ENCODE results near the gene CACNA1H. TPM values are rescaled to one million over a fixed set of nuclear protein-coding genes. Genes with fewer than 3 reads are reported as not detected.

Gene CACNA1H
- total RNA-seq, 1 experiment from 2014 or later, result not detected

DNA sequence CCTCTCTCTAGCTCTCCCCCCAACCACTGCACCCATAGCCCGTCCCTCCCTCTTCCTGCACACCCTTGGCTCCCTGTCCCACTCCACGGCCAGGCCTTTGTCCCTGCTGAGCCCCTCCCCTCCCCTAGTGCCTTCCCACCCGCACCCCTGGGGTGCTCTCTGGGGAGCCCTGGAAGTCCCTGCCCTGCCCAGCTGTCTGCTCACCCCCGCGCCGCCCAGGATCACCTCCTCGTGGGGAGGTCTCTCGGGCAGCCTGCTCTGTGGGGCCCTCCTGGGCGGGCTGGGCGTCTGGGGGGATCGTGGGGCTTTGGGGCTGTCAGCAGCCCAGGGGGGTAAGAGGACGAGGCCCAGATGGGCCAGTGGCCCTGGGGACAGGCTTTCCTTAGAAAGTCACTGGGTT lies 18.1 kb downstream of the CACNA1H start:
- DNase-seq (ENCODE audit: low read depth), result no peak

DNA sequence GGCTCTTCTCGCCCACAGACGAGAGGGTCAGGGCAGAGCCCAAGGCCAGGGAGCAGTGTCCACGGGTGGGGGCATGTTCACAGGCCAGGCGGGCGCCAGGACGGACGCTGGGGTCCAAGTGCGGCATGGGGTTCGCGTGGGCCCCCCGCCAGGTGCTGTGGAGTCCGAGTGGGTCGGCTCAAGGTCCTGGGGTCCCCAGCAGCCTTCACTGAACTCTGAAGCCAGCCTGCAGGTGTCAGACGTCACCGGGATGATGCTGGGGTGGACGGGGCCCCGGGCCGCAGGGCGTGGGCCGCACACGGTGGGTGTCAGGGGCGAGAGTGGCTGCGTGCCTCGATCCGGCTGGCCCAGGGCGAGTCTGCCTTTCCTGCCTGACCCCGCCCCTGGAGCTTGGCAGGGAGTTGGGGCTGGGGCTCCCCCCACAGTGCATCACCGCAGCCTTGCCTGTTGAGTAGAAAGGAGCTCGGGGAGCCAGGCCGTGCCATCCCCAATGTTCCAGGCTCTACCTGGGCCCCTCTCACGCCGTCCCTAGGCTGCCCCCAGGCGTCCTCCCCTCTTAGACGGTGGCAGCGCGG lies 19.0 kb downstream of the CACNA1H start:
- DNase-seq (ENCODE audit: low read depth), result no peak

DNA sequence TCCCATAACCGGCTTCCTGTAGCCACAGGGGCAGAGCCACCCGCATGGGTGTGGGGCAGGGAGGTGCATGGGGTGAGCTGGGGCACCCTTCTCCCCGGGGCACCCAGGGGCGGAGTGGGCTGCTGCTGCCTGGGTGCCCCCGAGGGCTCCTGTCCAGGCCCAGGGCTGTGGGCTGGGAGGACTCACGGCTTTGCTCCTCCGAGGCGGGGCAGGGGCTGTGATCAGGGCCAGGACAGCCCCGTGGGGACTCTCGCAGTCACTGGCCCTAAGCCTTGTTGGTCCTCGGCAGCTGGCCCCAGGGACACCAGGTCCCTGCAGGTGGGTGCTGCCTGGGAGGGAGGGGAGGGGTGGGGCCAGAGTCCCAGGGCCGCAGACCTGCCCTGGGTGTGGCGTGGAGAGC lies 19.7 kb downstream of the CACNA1H start:
- DNase-seq (ENCODE audit: low read depth), result no peak

DNA sequence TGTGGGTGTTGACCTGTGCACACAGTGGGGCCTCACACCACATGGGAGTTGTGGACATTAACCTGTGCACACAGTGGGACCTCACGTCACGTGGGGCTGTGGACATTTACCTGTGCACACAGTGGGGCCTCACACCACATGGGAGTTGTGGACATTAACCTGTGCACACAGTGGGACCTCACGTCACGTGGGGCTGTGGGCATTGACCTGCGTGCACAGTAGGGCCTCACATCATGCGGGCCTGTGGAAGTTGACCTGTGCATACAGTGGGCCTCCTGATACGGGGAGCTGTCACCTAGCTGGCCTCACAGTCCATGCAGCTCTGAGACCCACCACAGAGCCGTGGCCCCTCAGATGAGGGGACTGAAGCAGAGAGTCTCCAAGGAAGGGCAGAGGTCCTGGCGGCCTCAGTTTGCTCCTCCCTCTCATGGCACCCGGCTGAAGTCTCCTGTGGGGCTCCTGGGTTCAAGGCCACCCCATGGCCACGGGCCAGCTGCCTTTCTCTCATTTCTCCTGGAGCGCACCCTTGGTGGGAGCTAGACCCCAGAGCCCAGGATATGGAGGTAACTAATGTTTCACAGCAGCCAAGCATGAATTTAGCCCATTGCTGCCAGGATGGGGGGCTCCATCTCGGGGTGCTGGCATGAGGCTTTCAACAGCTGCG lies 21.0 kb downstream of the CACNA1H start:
- no peak for DNase-seq (ENCODE audit: low read depth)

DNA sequence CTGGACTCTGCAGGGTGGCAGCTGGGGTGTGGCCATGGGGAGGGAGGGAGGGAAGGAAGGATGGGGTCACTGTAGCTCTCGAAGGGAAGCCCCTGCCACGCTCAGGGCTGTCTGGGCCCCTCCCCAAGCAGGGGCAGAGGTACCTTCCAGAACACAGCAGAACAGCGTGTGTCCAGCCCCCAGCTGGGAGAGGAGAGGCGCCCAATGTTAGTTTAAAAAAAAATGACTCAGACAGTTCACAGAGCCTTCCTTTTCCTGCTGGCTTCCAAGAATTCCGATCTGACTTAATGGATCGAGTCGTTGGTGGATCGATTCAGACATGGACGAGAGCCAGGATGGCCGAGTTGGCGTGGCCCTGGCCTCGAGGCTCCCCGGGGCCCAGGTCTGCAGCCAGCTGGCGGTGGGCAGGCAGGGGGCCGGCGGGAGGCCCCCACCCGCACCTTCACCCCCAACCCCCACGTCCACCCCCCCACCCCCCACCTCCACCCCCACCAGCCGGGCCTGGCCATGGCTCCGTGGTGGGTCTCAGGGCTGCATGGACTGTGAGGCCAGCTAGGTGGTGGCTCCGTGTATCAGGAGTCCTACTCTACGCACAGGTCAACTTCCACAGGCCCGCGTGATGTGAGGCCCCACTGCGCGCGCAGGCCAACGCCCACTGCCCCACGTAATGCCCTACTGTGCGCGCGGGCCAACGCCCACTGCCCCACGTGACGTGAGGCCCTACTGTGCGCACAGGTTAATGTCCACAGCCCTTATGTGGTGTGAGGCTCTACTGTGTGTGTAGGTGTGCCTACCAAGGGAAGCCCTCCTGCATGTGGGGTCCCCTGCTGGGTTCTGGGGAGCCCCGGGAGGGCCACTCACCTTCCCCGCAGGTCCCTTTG lies 21.8 kb downstream of the CACNA1H start:
- no peak for DNase-seq (ENCODE audit: low read depth)

DNA sequence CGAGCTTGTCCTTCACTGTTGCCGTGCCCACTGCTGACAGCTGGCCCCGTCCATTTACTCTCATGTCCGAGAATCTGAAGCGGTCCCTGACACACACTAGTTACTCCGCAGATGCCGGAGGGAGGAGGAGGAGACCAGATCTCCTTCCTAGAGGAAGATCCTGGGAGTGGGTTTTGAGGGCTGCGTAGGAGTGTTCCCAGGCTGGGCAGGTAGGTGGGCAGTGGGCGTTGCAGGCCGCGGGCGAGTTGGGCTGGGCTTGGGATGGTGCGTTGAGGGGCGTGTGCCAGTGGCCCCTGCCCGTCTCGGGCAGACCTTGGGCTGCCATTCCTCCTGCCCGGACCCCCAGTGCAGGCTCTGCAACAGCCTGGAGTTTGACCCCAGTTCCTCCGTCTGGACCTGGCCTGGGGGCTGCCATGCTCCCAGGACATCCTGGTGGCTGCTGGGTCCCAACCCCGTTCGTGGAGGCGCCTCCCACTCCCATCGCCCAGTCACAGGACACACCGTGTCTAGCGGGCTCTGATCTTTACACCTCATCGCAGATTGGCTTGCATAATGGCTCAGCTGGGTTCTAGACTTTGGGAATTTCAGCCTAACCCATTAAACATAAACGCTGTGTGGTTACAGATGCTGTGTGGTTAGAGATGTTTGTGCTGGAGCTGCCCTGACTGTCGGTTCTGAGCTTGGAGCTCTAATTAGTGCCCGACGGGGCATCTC lies 22.8 kb downstream of the CACNA1H start:
- no peak for DNase-seq (ENCODE audit: low read depth)

DNA sequence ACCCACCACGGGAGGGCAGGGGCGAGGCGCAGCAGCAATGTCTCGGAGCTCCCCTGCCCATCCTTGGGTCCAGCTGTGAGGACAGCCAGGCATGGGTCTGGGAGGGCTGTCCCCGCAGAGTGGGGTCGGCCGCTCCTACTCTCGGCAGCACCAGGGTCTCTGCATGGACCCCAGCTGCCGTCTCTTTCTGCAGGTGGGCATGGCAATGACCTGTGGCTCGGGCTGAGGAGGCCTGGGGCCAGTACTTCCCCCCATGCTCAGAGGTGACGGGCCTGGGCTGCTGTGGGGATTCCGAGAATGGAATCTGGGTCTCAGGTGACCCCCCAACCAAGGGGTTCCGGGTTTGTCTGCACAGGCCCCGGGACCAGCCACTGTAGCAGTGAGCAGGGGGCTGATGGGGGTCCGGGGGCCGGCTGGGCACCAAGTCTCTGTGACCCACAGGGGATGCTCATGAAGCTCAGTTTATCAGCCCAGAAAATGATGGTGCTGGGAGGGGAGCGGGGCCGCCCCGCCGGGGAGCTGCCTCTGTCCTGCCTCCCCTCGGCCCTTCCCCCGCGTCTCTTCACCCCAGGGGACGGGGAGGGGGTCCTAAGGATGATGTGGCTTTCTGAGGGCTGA lies 23.5 kb downstream of the CACNA1H start:
- DNase-seq (ENCODE audit: low read depth), result no peak

DNA sequence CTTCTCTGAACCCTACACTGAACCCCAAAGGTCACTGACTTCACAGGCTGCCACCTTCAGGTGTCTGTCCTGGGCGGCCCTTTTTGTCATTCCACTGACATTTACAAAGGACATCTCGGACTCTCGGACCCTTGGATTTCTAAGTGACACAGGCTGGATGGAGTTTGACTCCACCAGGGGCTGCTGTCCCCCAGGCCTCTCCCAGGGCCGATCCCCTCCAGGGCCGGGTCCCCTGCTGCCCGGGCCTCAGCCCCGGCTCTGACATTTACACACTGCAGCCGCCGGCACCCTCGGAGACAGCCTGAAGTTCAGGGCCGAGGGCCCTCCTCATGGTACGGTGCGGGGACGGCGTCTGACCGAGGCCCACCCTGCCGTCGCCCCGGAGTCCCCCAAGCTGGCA lies 24.1 kb downstream of the CACNA1H start:
- DNase-seq (ENCODE audit: low read depth), result no peak

DNA sequence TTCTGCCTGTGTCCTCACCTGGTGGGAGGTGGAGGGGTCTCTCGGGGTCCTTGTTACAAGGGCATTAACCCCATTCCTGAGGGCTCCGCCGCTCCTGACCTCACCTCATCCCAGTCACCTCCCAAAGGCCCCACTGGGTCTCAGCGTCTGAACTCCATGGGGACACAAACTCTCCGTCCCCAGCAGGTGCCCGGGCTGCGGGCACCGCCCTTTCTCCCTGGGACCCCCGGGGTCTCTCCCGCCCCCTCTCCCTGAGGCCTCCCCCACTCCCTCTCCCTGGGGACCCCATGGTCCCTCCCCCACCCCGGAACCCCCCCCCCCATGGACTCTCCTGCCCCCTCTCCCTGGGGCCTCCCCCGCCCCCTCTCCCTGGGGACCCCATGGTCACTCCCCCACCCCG lies 24.8 kb downstream of the CACNA1H start:
- no peak for DNase-seq (ENCODE audit: low read depth)

DNA sequence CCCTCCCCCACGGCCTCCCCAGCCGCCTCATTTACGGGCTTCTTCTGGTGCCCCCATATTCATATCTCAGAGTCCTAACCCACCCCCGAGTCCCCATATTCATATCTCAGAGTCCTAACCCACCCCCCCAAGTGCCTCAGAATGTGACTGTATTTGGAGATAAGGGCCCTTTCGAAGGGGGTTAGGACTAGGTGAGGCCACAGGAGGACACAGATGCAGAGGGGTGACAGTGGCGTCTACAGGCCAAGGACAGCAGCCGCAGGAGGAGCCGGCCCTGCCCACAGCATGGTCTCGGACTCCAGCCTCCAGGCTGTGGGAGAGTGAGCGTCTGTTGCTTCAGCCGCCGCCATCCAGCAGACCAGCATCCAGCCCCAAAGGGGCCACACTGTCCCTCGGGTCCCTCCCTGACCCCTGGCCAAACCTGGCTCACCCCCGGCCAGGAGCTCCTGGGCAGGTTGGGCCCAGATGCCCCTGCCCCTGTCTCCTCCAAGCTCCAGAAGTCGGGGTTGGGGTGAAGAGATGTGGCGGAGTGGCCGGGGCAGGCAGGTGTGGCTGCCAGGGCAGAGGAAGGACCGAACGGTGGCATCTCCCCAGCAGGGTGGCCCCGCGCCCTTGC lies 25.5 kb downstream of the CACNA1H start:
- no peak for DNase-seq (ENCODE audit: low read depth)

DNA sequence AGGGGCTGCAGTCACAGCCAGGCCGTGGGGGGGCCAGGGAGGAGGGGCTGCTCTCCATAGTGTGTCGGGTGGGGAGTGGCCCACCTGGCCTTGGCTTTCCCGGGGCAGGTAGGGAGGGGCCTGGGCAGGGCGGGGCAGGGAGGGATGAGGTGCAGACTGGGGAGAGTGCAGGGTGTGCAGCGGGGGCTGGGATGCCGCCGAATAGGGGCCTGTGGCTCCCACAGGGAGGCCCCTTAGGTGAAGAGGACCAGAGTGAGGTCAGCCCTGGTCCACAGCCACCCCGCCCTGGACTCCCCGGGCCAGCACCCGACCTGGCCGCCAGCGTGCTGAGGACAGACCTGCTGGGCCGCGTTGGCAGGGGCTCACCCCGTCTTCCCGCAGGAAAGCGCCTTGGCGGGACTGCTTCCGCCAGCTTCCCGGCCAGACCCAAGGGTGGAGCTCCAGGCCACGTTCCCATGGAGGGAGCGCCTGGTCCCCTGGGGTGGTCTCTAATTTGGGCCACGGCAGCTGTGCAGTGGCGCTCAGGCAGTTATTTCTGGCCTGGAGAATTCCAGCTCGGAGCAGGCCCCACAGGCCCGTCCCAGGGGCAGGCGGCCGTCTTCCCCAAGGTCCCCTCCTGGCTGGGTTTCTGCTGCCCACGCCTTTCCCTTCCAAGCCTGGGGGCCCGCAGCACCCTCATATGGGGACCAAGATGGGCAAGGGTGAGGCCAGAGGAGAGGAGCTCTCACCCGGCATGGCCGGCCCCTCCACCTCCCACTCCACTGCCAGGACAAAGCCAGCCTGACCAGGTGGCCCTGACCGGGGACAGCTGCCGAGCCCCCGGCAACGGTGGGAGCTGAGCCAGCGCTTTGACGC lies 27.9 kb downstream of the CACNA1H start:
- DNase-seq (ENCODE audit: low read depth), result no peak

DNA sequence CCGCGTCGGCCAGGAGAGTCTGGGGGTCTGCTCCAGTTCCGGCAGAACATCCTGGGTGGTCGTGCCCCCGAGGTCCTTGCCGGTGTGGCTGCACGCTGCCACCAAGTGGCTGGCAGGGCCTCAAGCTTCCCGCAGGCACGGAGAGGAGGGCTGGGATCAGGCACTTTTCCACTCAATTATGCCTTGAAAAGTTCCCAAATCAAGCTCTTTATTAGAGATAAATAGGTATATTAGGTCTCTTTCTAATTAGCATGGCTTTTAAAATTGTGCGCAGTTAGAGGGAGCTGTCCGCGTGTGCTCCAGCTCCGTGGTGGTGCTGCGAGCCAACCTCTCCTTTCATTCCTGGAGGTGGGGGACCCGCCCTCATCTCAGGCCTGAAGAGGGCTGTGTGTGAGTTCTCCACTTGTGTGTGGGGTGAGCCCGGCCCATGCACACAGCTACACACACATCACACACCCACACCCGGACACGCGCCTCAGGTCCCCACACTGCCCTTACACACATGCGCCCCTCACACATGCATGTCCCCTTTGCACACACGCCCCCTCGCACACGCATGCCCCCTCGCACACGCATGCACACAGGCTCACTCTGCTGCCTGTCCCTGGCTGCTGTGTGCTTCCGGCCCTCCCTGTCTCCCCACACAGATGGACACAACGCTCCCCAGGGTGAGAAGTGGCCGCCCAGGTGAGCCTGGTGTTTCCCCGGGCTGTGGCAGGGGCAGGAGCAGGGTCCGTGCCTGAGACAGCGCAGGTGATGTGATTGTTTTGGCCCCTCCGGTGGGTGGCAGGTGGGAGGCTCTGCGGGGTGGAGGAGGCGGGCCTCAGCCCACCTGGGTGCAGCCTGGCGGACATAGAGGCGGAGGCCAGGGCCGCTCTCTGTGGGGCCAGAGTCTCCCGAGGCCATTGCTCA lies 28.8 kb downstream of the CACNA1H start:
- DNase-seq (ENCODE audit: low read depth), result no peak

DNA sequence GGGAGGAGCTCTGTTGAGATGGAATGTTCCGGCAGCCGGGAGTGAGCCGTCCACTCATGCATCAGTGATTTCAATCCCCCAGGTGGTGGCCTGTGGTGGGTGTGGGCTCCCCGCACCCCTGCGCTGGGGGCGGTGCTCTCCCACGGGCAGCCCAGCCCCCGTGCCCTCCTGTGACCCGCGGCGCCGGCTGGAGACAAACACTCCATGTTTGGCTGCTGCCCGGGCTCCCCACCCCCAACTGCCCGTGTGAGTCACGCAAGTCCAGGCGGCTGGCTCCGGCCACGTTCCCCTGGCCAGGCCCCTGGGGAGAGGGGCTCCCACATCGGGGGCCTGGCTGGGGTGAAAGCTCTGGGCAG lies 29.4 kb downstream of the CACNA1H start:
- no peak for DNase-seq (ENCODE audit: low read depth)

DNA sequence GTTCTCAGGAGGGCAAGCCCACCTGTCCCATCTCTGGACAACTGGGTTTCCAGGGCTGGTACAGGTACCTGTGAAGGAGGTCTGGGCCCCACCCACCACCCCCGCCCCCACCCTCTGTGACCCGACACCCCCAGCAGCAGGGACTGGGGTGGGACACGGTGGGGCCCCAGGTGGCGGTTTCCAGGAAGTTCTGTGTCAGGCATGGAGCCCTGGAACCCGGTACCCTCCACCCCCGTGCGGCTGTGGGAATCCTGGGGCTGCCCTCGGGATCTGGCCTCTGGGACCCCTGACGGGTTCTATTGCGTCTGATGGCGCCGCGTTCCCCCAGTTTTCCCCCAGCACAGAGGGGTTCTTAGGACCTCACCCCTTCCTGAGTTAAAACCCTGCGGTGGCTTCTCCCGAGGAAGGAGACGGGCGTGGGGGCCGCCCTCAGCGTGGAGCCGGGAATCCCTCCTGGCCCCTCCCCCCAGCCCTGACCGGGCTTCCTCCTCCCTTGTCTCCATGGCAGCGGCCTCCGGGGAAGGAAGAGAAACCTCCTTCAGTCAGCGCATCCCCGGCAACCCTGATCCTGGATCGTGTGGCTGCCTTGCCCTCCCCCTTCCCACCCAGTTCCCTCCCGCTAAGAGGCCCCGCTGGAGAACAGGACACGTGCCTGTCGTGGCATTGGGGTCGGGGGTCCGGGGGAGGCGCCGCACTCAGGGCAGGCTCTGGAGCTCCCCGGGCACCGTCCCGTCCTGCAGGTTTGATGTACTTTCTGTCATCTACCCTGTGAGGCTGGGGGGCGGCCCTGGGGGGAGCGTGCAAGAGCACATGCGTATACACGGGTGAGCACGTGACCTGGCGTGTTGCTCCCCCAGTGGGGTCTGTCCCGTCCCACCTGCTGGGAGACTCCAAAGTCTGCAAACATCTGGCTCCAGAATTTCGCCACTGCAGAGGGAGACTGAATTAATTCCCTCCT lies 30.3 kb downstream of the CACNA1H start:
- DNase-seq (ENCODE audit: low read depth), result no peak

DNA sequence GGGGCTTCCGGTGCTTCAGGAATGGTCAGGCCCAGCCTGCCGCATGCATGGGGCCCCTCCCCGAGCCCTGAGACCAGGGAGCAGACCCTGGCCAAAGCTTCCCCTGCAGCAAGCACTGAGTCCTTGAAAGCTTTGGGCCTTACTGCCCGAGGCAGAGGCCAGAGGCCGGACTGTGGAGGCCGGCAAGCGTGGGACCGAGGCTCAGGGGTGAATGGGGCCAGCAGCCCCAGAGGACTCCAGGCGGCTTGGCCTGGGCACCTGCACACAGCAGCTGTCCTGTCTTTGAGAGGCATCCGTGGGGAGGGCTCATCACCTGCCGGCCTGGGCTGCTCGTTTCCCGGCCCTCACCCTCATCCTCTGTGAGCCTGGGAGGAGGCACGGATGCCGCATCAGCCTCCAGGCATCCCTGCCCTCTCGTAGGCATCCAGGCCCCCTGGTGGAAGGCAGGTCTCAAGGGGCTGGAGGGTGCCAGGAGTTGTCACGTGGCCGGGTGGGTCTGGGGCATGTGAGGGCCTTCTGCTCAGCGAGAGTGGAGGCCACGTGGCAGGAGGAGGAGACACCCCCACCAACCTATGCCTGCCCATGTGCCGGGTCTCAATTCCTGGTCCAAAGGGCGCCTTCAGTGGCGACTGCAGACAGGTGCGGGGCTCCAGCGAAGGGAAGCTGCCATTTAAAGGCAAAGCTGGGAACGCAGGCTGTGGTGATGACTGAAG lies 31.4 kb downstream of the CACNA1H start:
- DNase-seq (ENCODE audit: low read depth), result no peak

DNA sequence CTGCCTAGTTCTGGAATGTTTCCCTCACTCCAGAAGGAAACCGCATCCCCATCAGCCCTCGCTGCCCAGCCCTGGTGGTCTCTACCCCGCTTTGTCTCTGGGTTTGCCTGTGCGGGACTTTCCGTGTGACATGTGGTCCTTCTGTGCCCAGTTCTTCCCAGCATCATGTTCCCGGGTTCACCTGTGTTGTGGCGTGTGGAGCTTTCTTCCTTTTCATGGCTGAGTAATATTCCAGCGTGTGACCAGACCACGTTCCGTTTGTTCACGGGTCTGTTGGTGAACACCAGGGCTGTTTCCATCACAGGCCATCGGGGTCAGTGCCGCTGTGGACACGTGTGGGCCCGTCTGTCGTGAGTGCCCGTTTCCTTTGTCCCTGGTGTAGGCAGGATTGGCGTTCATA lies 32.1 kb downstream of the CACNA1H start:
- no peak for DNase-seq (ENCODE audit: low read depth)

Data from HT1080 (cell line).